ENCODE data around the gene HCK. TPM values are rescaled to one million over a fixed set of nuclear protein-coding genes. Genes with fewer than 3 reads are reported as not detected.

HCK gene
- total RNA-seq, 2 experiments from 2014 or later = 0.67 to 1.0 TPM

DNA sequence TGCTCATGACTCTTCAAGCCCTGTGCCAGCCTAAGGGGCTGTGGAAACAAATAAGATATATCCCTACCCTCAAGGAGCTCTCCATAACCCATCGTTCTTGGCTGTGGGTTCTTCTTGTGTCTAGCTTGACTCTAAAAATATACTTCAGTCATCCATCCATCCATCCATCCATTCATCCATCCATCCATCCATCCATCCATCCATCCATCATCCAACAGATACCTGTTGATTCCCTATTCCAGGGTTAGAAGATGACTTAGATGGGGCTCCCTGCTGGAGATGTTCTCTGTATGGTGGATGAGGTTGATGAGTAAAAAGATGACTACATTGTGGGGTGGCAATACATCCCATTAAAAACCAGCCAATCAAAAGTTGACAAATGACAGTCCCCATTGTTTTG, 23.5 kb downstream of the HCK start:
- POLR2A ChIA-PET = no interaction called here
- no peaks in the 10 kb centered on the region for H3K36me3 Mint-ChIP-seq (ENCODE audit: low read depth)
- Histone ChIP-seq H3K36me3 (ENCODE audit: insufficient read depth, low read length) (no peaks in the 10 kb centered on the region), H3K27me3 (ENCODE audit: control insufficient read depth in 1 of 2, insufficient read depth in 2 of 2, low read length in 2 of 2) (no peaks in the 10 kb centered on the region), H3K9me3 (ENCODE audit: control insufficient read depth in 1 of 2, insufficient read depth in 1 of 2, low read length in 2 of 2) (no peaks in the 10 kb centered on the region), H3K4me1 (ENCODE audit: insufficient read depth, low read length) (peaks cover 4% of the 10 kb centered on the region), H3K27ac (ENCODE audit: low read depth in 1 of 2, low read length in 2 of 2) (no peak overlapping the region), H3K4me3 (ENCODE audit: low read length) (no peak overlapping the region)
- no peak for ATAC-seq (ENCODE audit: poor library complexity)
- H3K9me3 Mint-ChIP-seq = no peaks in the 10 kb centered on the region
- no peak overlapping the region for H3K4me3 Mint-ChIP-seq
- TF ChIP-seq, protein P1, sequence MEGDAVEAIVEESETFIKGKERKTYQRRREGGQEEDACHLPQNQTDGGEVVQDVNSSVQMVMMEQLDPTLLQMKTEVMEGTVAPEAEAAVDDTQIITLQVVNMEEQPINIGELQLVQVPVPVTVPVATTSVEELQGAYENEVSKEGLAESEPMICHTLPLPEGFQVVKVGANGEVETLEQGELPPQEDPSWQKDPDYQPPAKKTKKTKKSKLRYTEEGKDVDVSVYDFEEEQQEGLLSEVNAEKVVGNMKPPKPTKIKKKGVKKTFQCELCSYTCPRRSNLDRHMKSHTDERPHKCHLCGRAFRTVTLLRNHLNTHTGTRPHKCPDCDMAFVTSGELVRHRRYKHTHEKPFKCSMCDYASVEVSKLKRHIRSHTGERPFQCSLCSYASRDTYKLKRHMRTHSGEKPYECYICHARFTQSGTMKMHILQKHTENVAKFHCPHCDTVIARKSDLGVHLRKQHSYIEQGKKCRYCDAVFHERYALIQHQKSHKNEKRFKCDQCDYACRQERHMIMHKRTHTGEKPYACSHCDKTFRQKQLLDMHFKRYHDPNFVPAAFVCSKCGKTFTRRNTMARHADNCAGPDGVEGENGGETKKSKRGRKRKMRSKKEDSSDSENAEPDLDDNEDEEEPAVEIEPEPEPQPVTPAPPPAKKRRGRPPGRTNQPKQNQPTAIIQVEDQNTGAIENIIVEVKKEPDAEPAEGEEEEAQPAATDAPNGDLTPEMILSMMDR (IDR thresholded peaks at IDR 0.05) = no peak
- no peak for DNase-seq
- peaks cover 14% of the 10 kb centered on the region for H3K27me3 Mint-ChIP-seq
- H3K4me1 Mint-ChIP-seq (ENCODE audit: low read depth) = no peaks in the 10 kb centered on the region
- no peak overlapping the region for H3K27ac Mint-ChIP-seq
- CTCF ChIA-PET = no interaction called here
- intact Hi-C loops (cut with DNase I, micrococcal nuclease) = no loop called here

DNA sequence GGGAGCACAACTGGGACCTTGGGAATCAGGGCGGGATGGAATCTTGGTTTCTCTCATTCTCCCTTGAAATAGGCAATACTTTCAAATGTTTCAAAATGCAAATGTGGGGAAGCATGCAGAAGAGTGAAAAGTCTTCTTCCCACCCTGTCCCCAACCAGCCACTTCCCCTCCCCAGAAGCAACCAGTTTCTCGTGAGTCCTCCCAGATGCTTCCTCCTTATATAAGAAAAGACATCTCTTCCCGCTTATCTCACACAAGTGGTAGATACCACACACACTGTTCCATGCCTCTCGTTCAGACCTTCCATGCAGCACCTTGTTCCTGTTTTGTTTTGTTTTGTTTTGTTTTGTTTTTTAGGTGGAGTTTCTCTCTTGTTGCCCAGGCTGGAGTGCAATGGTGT, 25.1 kb downstream of the HCK start:
- H3K9me3 Mint-ChIP-seq = no peaks in the 10 kb centered on the region
- H3K4me3 Mint-ChIP-seq = no peak overlapping the region
- POLR2A ChIA-PET = no interaction called here
- Histone ChIP-seq H3K27ac (ENCODE audit: low read depth in 1 of 2, low read length in 2 of 2) (no peak overlapping the region), H3K9me3 (ENCODE audit: control insufficient read depth in 1 of 2, insufficient read depth in 1 of 2, low read length in 2 of 2) (no peaks in the 10 kb centered on the region), H3K4me1 (ENCODE audit: insufficient read depth, low read length) (no peaks in the 10 kb centered on the region), H3K36me3 (ENCODE audit: insufficient read depth, low read length) (no peaks in the 10 kb centered on the region), H3K4me3 (ENCODE audit: low read length) (no peak overlapping the region), H3K27me3 (ENCODE audit: control insufficient read depth in 1 of 2, insufficient read depth in 2 of 2, low read length in 2 of 2) (peaks cover 0 to 5% of the 10 kb centered on the region in 2 experiments)
- CTCF ChIA-PET = no interaction called here
- TF ChIP-seq, protein P1 (IDR thresholded peaks at IDR 0.05) = no peak
- no peak overlapping the region for H3K27ac Mint-ChIP-seq
- ATAC-seq (ENCODE audit: poor library complexity) = no peak
- DNase-seq = no peak
- intact Hi-C loops (cut with DNase I, micrococcal nuclease) = no loop called here
- no peaks in the 10 kb centered on the region for H3K36me3 Mint-ChIP-seq (ENCODE audit: low read depth)
- no peaks in the 10 kb centered on the region for H3K4me1 Mint-ChIP-seq (ENCODE audit: low read depth)
- H3K27me3 Mint-ChIP-seq = peaks cover 17% of the 10 kb centered on the region

DNA sequence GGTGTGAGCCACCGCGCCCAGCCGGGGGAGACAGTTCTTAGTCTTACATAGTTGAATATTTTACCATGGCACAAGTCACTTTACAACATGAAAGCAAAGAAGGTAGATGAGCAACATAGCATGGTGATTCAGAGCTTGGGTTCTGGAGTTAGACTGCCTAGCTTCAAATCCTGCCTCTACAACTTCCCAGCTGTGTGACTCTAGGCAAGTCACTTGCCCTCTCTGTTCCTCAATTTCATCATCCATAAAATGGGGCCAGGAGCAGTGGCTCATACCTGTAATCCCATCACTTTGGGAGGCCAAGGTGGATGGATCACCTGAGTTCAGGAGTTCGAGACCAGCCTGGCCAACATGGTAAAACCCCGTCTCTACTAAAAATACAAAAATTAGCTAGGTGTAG, 26.3 kb downstream of the HCK start:
- Histone ChIP-seq H3K4me1 (ENCODE audit: insufficient read depth, low read length) (no peaks in the 10 kb centered on the region), H3K4me3 (ENCODE audit: low read length) (no peak overlapping the region), H3K27ac (ENCODE audit: low read depth in 1 of 2, low read length in 2 of 2) (no peak overlapping the region), H3K9me3 (ENCODE audit: control insufficient read depth in 1 of 2, insufficient read depth in 1 of 2, low read length in 2 of 2) (no peaks in the 10 kb centered on the region), H3K36me3 (ENCODE audit: insufficient read depth, low read length) (no peaks in the 10 kb centered on the region), H3K27me3 (ENCODE audit: control insufficient read depth in 1 of 2, insufficient read depth in 2 of 2, low read length in 2 of 2) (peaks cover 0 to 5% of the 10 kb centered on the region in 2 experiments)
- Mint-ChIP-seq H3K4me3 (no peak overlapping the region), H3K27me3 (peaks cover 28% of the 10 kb centered on the region), H3K36me3 (ENCODE audit: low read depth) (no peaks in the 10 kb centered on the region), H3K9me3 (no peaks in the 10 kb centered on the region), H3K27ac (no peak overlapping the region), H3K4me1 (ENCODE audit: low read depth) (no peaks in the 10 kb centered on the region)
- ATAC-seq (ENCODE audit: poor library complexity) (no peak), DNase-seq (no peak)
- CTCF ChIA-PET = no interaction called here
- intact Hi-C loops (cut with DNase I, micrococcal nuclease) = no loop called here
- POLR2A ChIA-PET = no interaction called here
- TF ChIP-seq, protein P1 (IDR thresholded peaks at IDR 0.05) = no peak

Data from CD4-positive, alpha-beta T cell (primary cell).